GM18499 (cell line): Measurements from ENCODE around the gene KAT8.
"Not testable (repeated sequence)": the region's sequence is repeated elsewhere in the genome, so short reads cannot be mapped to it uniquely, and the experiment has no call there.

ENCODE experiments used
- ATAC-seq: cut with Tn5 transposase; IDR thresholded peaks from one replicate; pipeline ENCODE4 v1.9.1; 2021; ENCODE audit warnings: moderate number of reproducible peaks; ENCODE audit not compliant: insufficient read depth, unreplicated experiment

The KAT8 gene

DNA sequence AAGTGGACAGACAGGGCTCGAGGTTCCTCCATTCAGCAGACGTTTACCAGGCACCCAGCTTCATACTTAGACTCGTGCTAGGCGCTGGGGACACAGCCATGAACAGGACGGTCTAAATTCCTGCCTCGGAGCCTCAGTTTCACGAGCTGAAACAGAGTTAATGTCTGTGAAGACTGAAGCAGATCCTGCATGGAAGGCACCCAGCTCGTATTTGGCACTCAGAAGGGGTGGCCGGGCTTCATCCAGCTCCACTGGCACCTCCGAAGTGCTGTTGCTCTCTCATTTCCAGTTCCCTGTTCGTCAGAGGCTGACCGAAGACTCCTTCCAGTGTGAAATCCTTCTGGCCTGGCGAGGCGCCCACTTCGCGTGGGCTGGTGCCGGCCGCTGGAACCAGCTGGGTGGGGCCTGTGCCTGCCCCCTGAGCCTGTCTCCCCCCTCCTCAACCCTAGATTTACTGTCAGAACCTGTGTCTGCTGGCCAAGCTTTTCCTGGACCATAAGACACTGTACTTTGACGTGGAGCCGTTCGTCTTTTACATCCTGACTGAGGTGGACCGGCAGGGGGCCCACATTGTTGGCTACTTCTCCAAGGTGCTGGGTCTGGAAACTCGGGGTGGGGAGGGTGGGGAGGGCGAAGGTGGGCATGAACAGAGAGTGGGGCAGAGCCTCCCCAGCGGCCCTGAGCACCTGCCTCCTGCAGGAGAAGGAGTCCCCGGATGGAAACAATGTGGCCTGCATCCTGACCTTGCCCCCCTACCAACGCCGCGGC, 12.3 kb downstream of the KAT8 start:
- ATAC-seq: no peak

DNA sequence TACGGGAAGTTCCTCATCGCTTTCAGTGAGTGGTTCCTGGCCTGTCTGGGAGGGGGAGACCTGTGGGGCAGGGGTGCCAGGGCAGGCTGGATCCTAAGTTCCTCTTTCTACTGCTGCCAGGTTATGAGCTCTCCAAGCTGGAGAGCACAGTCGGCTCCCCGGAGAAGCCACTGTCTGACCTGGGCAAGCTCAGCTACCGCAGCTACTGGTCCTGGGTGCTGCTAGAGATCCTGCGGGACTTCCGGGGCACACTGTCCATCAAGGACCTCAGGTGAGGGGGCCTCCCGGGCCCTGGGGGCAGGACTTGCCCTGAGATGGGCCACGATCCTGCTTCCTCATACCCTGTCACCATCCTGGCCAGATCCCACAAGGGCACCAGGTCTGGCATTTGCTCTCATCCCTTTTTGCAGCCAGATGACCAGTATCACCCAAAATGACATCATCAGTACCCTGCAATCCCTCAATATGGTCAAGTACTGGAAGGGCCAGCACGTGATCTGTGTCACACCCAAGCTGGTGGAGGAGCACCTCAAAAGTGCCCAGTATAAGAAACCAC, 12.9 kb downstream of the KAT8 start:
- ATAC-seq: no peak

DNA sequence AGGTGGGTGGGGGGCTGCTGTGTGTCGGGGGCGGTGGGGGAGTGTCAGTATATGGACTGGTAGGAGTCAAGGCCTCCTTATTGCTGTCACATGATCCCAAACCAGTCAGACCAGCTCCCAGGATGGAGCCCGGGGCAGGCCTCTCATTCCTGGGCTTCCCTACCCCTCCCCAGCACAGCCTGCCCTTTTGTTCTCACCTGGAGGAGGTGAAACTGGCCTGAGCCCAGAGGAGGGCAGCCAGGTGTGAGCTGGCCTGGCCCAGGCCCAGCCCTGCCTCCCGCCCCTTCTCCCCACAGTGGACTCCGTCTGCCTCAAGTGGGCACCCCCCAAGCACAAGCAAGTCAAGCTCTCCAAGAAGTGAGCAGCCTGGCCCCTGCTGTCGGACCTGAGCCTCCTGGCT, 13.4 kb downstream of the KAT8 start:
- no peak for ATAC-seq

DNA sequence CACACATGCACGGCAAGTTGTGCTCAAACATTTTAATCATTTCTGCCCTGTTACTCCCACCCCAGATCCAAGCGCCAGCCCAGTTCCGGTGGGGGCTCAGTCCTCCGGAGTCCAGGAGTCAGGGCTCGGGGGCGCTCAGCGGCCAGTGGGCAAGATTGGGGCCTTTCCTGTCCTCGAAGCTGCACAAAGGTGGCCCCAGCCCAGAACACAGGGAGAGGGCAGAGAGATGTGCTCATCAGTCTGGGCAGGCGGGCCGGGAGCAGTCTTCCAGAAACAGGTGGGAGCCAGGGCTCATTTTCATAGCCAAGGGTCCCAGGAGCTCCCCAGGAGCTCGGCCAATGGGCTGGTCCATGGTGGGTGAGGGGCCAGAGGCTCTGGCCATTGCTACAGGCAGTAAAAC, 14.0 kb downstream of the KAT8 start:
- ATAC-seq: no peak

DNA sequence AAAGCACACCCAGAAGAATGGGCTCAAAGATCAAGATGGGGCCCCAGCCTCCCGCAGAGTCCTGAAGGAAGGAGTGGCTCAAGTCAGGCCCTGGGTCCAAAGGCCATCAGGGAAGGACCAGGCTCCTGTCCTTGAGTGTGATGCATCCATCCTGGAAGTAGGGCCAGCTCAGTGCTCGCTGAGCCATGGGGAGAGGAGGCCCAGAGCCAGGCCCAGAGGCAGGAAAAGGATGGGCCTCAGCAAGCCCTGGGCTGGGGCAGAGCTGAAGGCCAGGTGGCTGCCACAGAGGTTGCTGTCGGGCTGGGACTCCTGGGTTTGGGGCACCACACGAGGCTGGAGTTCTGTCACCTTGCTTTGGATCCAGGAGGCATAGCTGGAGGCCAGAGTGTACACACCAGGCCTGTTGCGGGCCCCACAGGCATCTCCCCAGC, 14.4 kb downstream of the KAT8 start:
- no peak for ATAC-seq

DNA sequence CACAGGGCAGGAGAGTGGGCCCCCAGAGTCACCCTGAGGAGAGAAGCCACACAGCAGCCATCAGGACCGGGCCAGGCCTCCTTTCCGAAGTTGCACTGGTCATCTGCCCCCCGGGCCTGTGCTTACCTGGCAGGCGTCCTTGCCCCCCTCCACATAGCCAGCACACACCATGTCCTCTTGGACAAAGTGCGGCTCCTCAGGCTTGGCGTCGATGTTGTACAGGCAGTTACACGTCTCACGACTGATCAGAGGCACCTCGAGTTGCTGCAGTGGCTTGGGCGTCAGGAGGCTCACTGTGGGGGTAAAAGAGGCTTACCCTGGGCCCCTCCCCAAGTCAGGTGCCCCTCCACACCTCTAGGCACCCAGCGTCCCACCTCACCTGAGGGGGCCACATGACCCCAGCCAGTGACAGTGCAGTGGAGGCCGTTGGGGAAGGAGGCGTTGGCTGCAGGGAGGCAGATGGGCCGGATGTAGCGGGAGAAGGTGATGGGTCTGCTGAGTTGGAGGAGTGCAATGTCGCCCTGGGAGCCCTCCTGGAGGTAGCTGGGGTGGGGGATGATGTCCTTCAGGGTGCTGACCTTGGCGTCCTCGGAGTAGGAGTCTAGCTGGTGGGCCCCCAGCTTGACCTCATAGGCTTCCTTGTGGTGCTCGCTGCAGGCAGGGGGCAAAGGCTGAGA, 15.0 kb downstream of the KAT8 start:
- no peak for ATAC-seq

DNA sequence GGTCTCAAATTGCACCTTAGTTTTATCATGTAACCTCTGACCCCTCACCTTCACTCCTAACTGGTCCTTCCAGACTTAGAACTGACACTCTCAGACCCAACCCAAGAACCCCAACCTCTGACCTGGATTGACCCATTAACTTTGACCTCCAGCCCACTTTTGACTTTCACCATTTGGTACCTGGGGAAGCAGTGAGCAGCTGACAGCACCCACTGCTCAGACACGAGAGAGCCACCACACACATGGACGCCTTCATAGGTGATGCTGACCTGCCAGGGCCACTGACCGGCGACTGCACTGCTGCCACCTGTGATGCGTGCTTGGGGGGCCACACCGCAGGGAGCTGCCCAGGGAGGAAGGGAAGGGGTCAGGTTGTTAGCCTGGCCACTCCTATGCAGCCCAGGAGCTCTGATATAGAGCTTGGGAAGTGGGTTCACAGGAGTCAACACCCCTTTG, 15.6 kb downstream of the KAT8 start:
- no peak for ATAC-seq

DNA sequence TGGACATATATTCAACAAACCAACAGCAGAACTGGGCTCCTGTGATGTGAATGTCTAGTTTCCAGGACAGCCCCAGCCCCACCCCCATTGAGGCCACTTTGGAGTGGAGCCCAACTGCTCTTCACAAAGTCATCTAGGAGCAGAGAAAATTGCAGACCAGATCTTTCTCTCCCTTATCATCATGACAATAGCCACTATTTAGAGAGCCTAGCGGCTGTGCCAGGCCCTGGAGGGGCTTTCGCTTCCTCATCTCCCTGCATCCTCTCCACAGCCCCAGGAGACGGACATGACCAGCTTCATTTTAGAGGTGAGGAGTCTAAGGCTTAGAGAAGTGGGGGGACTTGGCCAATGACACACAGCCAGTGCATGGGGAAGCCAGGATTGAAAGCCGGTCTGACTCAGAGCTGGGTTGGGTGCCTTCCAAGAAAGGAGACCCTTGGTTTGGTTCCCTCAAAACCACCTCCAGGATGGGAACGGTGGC, 16.7 kb downstream of the KAT8 start:
- no peak for ATAC-seq

DNA sequence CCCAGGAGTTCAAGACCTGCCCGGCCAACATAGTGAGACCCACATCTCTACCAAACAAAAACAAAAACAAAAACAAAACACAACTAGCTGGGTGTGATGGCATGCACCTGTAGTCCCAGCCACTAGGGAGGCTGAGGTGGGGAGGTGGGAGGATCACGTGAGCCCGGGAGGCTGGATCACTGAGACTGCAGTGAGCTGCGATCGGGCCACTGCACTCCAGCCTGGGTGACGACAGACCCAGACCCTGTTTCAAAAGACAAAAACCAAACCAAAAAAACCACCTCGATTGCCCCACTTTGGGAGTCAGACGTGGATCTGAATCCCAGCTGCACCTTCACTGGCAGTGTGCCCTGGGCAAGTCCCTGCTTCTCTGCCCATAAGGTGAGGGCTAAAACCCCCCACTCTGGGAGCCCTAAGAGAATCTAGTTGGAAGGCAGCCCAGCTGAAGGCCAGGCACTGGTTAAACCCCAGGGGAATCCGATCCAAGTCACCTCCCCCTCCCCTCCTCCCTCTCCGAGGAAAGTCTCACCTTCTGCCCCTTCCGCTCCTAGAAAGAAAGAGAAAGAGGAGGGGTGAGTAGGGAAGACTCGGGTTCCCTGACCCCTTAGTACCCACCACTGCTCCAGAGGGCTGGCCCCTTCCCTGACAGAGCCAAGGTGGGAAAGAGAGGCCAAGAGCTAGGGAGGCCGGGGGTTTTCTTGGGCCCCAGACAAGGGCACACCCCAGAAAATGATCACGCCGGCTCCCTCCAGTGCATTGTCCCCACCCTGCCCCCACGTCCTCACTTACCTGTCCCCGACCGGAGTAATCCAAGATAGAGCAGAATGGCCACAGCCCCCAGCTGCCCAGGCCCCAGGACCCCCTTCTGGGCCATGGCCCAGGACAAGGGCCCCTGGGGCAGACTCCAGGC, 17.4 kb downstream of the KAT8 start:
- no peak for ATAC-seq

DNA sequence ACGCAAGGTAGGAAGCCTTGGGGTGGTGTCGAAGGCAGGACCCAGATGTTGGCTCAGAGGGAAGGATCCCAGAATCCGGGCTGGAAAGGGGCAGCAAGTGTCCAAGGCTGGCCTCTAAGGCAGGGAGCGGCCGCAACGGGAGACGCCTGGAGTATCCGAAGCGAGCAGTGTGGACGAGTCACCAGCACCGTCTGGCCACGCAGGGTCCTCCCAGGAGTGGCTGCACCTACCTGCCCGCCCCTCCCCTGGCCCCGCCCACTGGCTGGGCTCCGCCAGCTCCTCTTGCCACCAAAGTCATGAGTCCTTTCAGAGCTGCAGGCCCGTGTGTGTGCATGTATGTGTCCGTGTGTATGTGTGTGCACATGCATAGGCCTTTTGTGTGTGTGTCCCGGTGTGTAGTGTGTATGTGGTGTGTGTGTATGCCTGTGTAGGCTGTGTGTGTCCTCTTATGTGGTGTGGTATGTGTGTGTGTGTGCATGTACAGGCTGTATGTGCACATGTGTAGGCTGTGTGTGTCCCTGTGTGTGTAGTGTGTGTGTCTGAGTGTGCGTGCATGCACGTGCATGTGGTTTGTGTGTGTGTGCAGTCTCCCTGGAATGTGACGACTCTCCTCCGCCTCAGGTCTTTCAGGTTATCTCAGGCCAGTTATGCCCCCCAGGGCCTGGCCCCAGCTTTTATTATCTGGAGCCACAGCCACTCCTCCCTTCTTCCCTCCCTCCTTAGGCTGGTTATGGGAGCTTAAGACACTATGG, 18.2 kb downstream of the KAT8 start, which contains the start of gene PRSS8:
PRSS8 (minus strand) TSS at position 193 of the 752 bp plus-strand sequence. CDS start 229 bp downstream, outside the sequence.
- ATAC-seq: no peak

DNA sequence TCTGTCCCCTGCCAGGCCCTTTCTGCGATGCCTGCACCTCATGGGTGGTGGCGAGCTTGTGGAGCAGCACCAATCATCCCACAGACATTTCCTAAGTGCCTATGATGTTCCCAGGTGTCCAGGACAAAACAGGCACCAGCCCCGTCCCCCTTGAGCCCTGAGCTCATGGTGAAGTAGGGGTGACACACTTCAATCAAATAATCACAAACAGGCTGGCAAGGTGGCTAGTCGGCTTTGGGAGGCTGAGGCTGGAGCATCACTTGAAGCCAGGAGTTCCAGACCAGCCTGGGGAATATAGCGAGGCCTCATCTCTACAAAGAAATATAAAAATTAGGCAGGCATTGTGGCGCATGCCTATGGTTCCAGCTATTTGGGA, 18.8 kb downstream of the KAT8 start:
- ATAC-seq: no peak

DNA sequence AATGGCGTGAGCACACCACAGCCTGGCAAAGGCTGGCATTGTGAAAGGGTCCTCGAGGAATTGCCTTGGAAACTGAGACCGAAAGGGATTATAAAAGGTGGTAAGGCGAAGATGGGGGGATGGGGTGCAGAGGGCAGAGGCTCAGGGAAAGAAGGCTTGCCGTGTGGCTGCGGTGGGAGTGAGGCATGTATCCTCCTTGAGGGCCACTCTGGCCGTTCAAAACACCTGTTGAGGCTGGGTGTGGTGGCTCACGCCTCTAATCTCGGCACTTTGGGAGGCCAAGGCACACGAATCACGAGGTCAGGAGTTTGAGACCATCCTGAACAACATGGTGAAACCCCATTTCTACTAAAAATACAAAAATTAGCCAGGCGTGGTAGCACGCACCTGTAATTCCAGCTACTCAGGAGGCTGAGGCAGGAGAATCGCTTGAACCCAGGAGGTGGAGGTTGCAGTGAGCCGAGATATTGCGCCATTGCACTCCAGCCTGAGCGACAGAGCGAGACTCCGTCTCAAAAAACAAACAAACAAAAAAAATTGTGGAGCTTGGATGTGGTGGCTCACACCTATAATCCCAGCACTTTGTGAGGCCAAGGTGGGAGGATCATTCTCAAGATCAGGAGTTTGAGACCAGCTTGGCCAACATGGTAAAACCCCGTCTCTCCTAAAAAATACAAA, 19.5 kb downstream of the KAT8 start:
- ATAC-seq: not testable (repeated sequence)

DNA sequence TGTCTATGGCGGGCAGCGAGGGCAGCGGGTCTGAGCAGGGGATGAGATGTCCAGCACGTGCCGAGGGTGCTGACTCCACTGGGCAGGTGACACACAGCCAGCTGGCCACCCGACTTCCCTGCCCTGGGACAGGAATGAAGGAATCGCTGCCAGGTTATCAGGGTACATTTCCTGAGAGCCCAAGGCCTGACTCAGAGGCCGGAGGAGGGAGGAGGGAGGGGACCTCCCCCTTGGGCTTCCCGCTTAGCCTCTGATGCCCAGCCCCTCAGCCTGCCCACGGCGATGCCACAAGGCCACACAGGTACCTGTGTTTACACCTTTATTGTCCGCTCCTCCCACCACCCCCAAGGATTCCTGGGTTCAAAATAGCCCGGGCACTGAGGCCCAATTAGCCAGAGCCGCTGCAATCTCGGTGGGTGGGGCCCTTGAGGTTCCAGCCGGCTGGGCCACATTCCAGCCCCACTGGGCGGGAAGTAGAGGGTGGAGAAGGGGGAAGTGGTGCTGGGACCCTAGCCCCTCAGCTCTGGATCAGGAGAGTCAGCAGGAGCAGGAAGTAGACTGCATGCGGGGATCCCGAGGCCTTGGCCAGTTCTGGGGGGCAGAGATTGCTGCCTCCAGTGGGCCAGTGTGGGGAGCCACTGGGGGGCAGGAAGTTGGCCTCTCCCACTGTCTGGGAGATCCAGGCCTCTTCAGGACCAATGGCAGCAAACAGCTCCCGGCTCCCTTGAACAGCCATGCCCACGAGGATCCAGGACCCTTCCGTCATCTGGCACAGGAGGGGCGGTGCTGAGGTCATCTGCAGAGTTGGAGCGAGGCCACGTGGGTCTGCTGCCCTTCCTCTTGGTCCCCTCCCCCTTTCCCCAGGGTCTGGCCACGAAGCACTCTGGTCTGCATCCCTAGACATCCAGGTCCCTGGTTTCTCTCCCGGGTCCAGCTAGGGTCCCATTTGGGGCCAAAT, 21.4 kb downstream of the KAT8 start:
- no peak for ATAC-seq

DNA sequence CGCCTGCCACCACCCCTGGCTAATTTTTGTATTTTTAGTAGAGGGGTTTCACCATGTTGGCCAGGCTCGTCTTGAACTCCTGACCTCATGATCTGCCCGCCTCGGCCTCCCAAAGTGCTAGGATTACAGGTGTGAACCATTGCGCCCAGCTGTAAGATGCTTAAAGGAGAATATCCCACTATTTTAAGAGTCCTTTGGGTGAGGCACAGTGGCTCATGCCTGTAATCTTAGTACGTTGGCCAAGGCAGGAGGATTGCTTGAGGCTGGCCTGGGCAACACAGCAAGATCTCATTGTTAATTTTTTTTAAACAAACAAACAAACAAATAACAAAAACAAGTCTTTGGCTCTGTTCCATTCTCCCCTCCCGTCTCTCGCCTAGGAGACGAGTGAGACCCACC, 23.6 kb downstream of the KAT8 start:
- ATAC-seq: not testable (repeated sequence)

DNA sequence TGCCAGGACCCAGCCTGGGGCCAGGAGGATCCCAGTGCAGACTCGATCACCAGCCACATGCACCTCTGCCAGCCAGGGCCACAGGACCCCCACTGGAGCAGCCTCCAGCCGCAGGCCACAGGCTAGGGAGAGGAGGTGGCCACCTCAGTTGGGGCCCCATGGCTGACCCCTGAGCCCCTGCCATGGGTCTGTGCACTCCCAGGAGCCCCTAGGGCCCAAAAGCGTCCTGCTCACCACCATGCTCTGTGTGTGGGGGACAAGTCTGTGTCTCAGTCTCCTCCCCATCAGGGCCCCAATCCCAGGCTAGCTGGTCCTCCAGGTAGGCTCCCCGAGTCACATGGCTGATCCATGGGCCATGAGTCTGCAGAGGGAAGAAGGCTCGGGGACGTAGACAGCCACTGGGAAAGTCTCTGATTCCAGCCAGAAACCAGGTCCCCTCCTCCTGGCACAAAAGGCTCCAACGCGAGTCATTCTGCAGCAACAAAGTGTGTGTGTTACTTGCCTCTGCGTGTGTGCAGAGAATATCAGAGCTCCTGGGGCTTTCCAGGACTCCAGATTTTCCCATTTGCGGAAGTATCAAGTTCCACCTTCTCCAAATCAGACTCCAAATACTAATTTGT, 24.1 kb downstream of the KAT8 start:
- no peak for ATAC-seq

DNA sequence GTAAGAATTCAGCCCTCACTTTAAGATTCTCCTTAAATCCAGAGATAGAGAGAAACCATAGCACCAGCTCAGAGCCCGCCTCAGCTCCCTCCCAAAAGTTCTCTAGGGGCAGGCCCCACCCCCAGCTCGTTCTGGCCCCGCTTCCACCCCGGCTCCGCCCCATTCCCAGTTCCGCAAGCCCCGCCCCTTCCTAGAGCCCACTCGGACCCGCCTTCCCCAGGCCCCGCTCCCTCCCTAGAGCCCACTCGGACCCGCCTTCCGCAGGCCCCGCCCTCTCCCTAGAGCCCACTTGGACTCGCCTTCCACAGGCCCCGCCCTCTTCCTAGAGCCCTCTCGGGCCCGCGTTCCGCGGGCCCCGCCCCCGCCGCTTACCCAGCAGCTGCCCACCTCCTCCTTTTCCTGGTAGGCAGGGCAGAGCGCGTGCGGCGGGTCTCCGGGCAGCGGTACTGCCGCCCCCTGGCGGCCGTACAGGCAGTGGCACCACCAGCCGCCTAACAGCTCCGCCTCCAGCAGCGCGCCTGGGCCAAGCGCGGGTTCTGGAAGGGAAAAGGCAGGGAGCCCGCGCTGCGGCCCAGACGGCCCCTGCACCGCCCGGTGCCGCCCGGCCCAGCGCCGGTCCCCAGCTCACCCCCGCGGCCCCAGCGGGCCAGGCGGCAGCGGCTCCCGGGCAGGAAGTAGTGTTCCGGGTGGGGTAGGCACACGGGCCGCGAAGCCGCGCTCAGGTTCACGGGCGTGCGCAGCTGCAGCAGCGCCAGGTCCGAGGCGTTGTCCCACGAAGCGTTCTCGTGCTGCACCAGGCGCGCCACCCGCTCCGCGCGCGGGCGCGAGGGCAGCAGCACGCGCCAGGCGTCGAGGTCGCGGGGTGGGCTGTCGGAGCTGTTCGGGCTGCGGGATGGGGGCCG, 24.9 kb downstream of the KAT8 start:
- peak; percentile 45 for ATAC-seq
